ENCODE data around the gene CCDC33.

Gene CCDC33

GRCh38 chr15:74291101-74292071 lies 55.3 kb downstream of the CCDC33 start:
- DNase-seq, result peak; percentile 23

- no peak for DNase-seq
These were observed 57.1 kb downstream of the CCDC33 start for GRCh38 chr15:74293021-74293810.

GRCh38 chr15:74294010-74294409 lies 57.9 kb downstream of the CCDC33 start:
- DNase-seq, result no peak

GRCh38 chr15:74295800-74296199 lies 59.7 kb downstream of the CCDC33 start:
- no peak for DNase-seq

- no peak for DNase-seq
These were observed 61.8 kb downstream of the CCDC33 start for GRCh38 chr15:74297887-74298286.

GRCh38 chr15:74300057-74300795 lies 64.1 kb downstream of the CCDC33 start:
- no peak for DNase-seq

- no peak for DNase-seq
These were observed 65.6 kb downstream of the CCDC33 start for GRCh38 chr15:74301583-74302361.

- no peak for DNase-seq
These were observed 66.8 kb downstream of the CCDC33 start for GRCh38 chr15:74302821-74303359.

- DNase-seq, result no peak
These were observed 67.7 kb downstream of the CCDC33 start for GRCh38 chr15:74303741-74304309.

- DNase-seq, result no peak
These were observed 68.3 kb downstream of the CCDC33 start for GRCh38 chr15:74304431-74304830.

GRCh38 chr15:74305687-74306086 lies 69.6 kb downstream of the CCDC33 start:
- DNase-seq, result no peak

GRCh38 chr15:74306781-74307217 lies 70.7 kb downstream of the CCDC33 start:
- DNase-seq, result no peak

GRCh38 chr15:74307827-74308811 lies 72.0 kb downstream of the CCDC33 start:
- no peak for DNase-seq

- no peak for DNase-seq
These were observed 75.8 kb downstream of the CCDC33 start for GRCh38 chr15:74311734-74312444.

GRCh38 chr15:74312445-74313007 lies 76.4 kb downstream of the CCDC33 start:
- DNase-seq, result no peak

GRCh38 chr15:74313889-74314288 lies 77.8 kb downstream of the CCDC33 start:
- no peak for DNase-seq

- DNase-seq, result no peak
These were observed 78.8 kb downstream of the CCDC33 start for GRCh38 chr15:74314795-74315438.

- DNase-seq, result no peak
These were observed 79.5 kb downstream of the CCDC33 start for GRCh38 chr15:74315626-74316025.

- no peak for DNase-seq
These were observed 80.0 kb downstream of the CCDC33 start for GRCh38 chr15:74316141-74316540.
